Upper lobe of left lung (tissue), 4 donors: Measurements from ENCODE around the gene PHGDH.

Experiments
- EP300 ChIP-seq, 4 donors: sonication (generic); formaldehyde crosslinking; IDR thresholded peaks; one replicate each; pipeline ENCODE4 v1.5.1; 2017; ENCODE audit warnings: antibody characterized with exemption in 4 of 4, control low read depth in 2 of 4
- TF ChIP-seq, protein P1 (sequence below), 6 experiments: fragments of 450-650 bp in 4 of 6; fragments of 200-600 bp in 2 of 6; sonication (generic) in 2 of 6; IDR thresholded peaks; one replicate each; pipeline ENCODE4 v1.5.1; 2016 to 2019; ENCODE audit warnings: antibody characterized with exemption in 6 of 6

DNA sequence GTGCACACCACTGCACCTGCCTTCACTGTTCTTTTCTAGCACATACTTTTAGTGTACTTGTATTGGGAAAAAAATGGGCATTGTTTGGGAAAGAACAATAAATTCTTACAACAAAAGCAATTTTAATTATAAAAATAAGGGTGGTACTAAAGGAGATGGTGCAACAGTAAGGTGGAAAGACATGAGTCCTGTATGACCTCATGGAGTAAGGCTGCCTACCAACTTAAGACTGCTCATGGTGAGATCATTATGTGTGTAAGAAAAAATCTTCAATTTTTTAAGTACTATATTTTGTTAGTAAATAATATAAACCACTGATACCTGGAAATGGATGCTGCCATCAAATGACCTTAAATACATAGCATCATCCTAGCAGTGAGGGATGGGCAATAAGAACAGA is 29.6 kb upstream of the PHGDH start:
- TF ChIP-seq, protein P1, sequence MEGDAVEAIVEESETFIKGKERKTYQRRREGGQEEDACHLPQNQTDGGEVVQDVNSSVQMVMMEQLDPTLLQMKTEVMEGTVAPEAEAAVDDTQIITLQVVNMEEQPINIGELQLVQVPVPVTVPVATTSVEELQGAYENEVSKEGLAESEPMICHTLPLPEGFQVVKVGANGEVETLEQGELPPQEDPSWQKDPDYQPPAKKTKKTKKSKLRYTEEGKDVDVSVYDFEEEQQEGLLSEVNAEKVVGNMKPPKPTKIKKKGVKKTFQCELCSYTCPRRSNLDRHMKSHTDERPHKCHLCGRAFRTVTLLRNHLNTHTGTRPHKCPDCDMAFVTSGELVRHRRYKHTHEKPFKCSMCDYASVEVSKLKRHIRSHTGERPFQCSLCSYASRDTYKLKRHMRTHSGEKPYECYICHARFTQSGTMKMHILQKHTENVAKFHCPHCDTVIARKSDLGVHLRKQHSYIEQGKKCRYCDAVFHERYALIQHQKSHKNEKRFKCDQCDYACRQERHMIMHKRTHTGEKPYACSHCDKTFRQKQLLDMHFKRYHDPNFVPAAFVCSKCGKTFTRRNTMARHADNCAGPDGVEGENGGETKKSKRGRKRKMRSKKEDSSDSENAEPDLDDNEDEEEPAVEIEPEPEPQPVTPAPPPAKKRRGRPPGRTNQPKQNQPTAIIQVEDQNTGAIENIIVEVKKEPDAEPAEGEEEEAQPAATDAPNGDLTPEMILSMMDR (IDR thresholded peaks at IDR 0.05), result no peak
- no peak for TF ChIP-seq EP300 (IDR thresholded peaks at IDR 0.05)
